Caco-2 (cell line): Measurements from ENCODE around the gene NDUFA12. TPM values are rescaled to one million over a fixed set of nuclear protein-coding genes. Genes with fewer than 3 reads are reported as not detected.

Experiments used
- BruUV-seq: library from RNA; stranded (reverse); fragments of 400-500 nt; replicated peaks from 2 replicates; lab custom pipeline; 2021; lab: Mats Ljungman, UMichigan
- CTCF ChIA-PET: fragments of 300-600 bp; sonication (Branson Sonifier 250); formaldehyde crosslinking; loops from one replicate; lab custom pipeline; 2022; ENCODE audit warnings: antibody characterized with exemption; lab: Charles Lee
- POLR2A ChIA-PET: fragments of 300-600 bp; sonication (Branson Sonifier 250); formaldehyde crosslinking; loops from one replicate; lab custom pipeline; 2022; ENCODE audit warnings: antibody characterized with exemption; lab: Charles Lee
- DNase-seq, 2 experiments: peaks; one replicate each; pipeline versions ENCODE4 v3.0.0 to v3.0.0-alpha.2; 2020 to 2022
- H3K27me3 ChIP-seq: replicated peaks from 2 replicates; pipeline ENCODE4 v1.6.0; 2011; ENCODE audit warnings: low read length; ENCODE audit not compliant: control insufficient read depth, insufficient read depth
- H3K36me3 ChIP-seq: 2 replicates; pipeline ENCODE4 v1.5.1; 2011; ENCODE audit warnings: low read length; ENCODE audit not compliant: control insufficient read depth, insufficient read depth
- H3K4me1 ChIP-seq: fragments of 250-450 bp; sonication (Bioruptor Pico); 2 replicates; pipeline ENCODE4 v1.5.1; 2020; ENCODE audit warnings: mild to moderate bottlenecking
- H3K4me3 ChIP-seq: 2 replicates; pipeline ENCODE4 v1.5.1; 2011; ENCODE audit warnings: low read depth, mild to moderate bottlenecking, control low read depth, low read length
- H3K9me3 ChIP-seq: fragments of 250-450 bp; sonication (Bioruptor Pico); 2 replicates; pipeline ENCODE4 v1.5.1; 2020; ENCODE audit warnings: mild to moderate bottlenecking, moderate library complexity
- H3K27ac Mint-ChIP-seq: one replicate; pipeline ENCODE4 v1.8.0; 2022; ENCODE audit warnings: mixed read lengths; ENCODE audit not compliant: unreplicated experiment
- H3K27me3 Mint-ChIP-seq: one replicate; pipeline ENCODE4 v1.8.0; 2022; ENCODE audit warnings: mixed read lengths; ENCODE audit not compliant: insufficient read depth, unreplicated experiment
- H3K36me3 Mint-ChIP-seq: one replicate; pipeline ENCODE4 v1.8.0; 2022; ENCODE audit warnings: mild to moderate bottlenecking, mixed read lengths; ENCODE audit not compliant: insufficient read depth, unreplicated experiment
- H3K4me1 Mint-ChIP-seq: one replicate; pipeline ENCODE4 v1.8.0; 2022; ENCODE audit warnings: low read depth, mixed read lengths; ENCODE audit not compliant: unreplicated experiment
- H3K4me3 Mint-ChIP-seq: one replicate; pipeline ENCODE4 v1.8.0; 2022; ENCODE audit warnings: mild to moderate bottlenecking, moderate library complexity, mixed read lengths; ENCODE audit not compliant: unreplicated experiment
- H3K9me3 Mint-ChIP-seq: one replicate; pipeline ENCODE4 v1.8.0; 2022; ENCODE audit warnings: mixed read lengths; ENCODE audit not compliant: unreplicated experiment
- CTCF ChIP-seq, 2 experiments: fragments of 200-600 bp in 1 of 2; IDR thresholded peaks; 1 replicate in 1 of 2; 2 replicates in 1 of 2; pipeline versions ENCODE4 v1.5.1 to v1.8.0; 2011 to 2022; ENCODE audit warnings: antibody characterized with exemption in 1 of 2, control low read depth in 1 of 2, inconsistent platforms in 1 of 2, low read depth in 1 of 2, low read length in 1 of 2, mild to moderate bottlenecking in 1 of 2, moderate library complexity in 1 of 2; ENCODE audit not compliant: insufficient read depth in 1 of 2, severe bottlenecking in 1 of 2, unreplicated experiment in 1 of 2
- intact Hi-C: fragments of 100-400 bp; cut with micrococcal nuclease; formaldehyde crosslinking; loops from one replicate; pipeline ENCODE4 v1.10.0; 2022; ENCODE audit not compliant: unreplicated experiment
- total RNA-seq: library from RNA; stranded (reverse); gene quantifications from 2 replicates; pipeline ENCODE4 v1.2.3, GENCODE V29; 2022

The NDUFA12 gene
- total RNA-seq, 1 experiment from 2014 or later, result 131 TPM

DNA sequence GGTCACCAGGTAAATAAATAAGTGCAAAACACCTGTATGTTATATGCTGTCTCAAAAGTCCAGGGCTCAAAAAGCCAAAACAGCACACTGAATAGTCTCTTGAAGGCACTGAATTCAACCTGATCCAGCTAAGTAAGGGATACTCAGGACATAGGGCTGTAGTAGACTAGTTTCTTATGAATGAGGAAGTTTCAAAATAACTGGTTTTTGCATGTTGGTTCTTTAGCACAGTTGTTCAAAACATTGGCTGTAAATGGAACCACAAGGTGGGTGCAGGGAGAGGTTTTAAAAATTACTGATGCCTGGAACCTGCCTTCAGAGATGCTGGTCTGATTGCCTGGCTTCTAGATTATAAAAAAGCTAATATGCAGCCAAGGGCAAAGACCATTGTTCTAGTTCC, 34.1 kb downstream of the NDUFA12 start:
- CTCF ChIA-PET, result no interaction called here
- intact Hi-C loops, result no loop called here
- Mint-ChIP-seq H3K4me1 (no peaks in the 10 kb centered on the region), H3K36me3 (no peaks in the 10 kb centered on the region), H3K27ac (no peak overlapping the region), H3K27me3 (no peaks in the 10 kb centered on the region), H3K9me3 (no peaks in the 10 kb centered on the region), H3K4me3 (no peak overlapping the region)
- DNase-seq, result no peak
- H3K4me3 ChIP-seq, result no peak overlapping the region
- H3K4me1 ChIP-seq, result no peaks in the 10 kb centered on the region
- no TSS peak for BruUV-seq
- TF ChIP-seq CTCF (IDR thresholded peaks at IDR 0.05; ENCODE audit: insufficient read depth in 1 of 2, low read depth in 1 of 2, low read length in 1 of 2, severe bottlenecking in 1 of 2, unreplicated experiment in 1 of 2), result no peak
- no peaks in the 10 kb centered on the region for H3K36me3 ChIP-seq
- POLR2A ChIA-PET, result no interaction called here
- no peaks in the 10 kb centered on the region for H3K9me3 ChIP-seq
- H3K27me3 ChIP-seq, result no peaks in the 10 kb centered on the region

DNA sequence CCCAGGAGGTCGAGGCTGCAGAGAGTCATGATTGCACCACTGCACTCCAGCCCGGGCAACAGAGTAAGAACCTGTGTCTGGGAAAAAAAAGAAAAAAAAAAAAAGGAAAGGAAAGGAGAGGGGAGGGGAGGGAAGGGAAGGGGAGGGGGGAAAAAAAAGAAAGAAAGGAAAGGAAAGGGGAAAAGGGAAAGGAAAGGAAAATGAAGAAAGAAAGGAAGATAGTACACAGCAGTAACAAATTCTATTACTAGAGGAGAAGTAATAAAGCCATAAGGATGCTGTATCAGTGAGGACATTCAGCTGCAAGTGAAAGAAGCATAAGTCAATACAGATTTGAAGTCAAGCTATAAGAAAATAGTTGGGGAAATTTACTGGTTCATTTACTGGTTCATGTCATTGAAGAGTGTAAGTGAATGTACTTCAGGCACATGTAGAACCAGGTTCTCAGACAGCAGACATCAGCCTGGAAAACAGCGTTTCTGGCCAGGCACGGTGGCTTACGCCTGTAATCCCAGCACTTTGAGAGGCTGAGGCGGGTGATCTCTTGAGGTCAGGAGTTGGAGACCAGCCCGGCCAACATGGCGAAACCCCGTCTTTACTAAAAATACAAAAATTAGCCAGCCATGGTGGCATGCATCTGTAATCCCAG, 37.4 kb downstream of the NDUFA12 start:
- no peaks in the 10 kb centered on the region for H3K36me3 ChIP-seq
- H3K27me3 Mint-ChIP-seq, result no peaks in the 10 kb centered on the region
- no peaks in the 10 kb centered on the region for H3K27me3 ChIP-seq
- no peak overlapping the region for H3K4me3 Mint-ChIP-seq
- intact Hi-C loops, result no loop called here
- ChIA-PET POLR2A (no interaction called here), CTCF (no interaction called here)
- no peak for DNase-seq
- H3K4me1 Mint-ChIP-seq, result no peaks in the 10 kb centered on the region
- TF ChIP-seq CTCF (IDR thresholded peaks at IDR 0.05; ENCODE audit: insufficient read depth in 1 of 2, low read depth in 1 of 2, low read length in 1 of 2, severe bottlenecking in 1 of 2, unreplicated experiment in 1 of 2), result no peak
- H3K27ac Mint-ChIP-seq, result no peak overlapping the region
- H3K4me3 ChIP-seq, result no peak overlapping the region
- no peaks in the 10 kb centered on the region for H3K9me3 Mint-ChIP-seq
- H3K9me3 ChIP-seq, result no peaks in the 10 kb centered on the region
- no TSS peak for BruUV-seq
- H3K4me1 ChIP-seq, result no peaks in the 10 kb centered on the region
- no peaks in the 10 kb centered on the region for H3K36me3 Mint-ChIP-seq

GRCh38 chr12:94963649-94964048, 39.8 kb downstream of the NDUFA12 start:
- no peaks in the 10 kb centered on the region for H3K4me1 Mint-ChIP-seq
- ChIA-PET POLR2A (no interaction called here), CTCF (interaction anchor here (0.7 kb wide), 1 partner anchor 51 kb away, joined by 6 read pairs; no protein-coding TSS in a partner anchor)
- no TSS peak for BruUV-seq
- intact Hi-C loops, result no loop called here
- Histone ChIP-seq H3K4me3 (no peak overlapping the region), H3K27me3 (no peaks in the 10 kb centered on the region), H3K4me1 (no peaks in the 10 kb centered on the region), H3K36me3 (no peaks in the 10 kb centered on the region), H3K9me3 (no peaks in the 10 kb centered on the region)
- H3K27me3 Mint-ChIP-seq, result no peaks in the 10 kb centered on the region
- H3K36me3 Mint-ChIP-seq, result no peaks in the 10 kb centered on the region
- no peak overlapping the region for H3K4me3 Mint-ChIP-seq
- no peak overlapping the region for H3K27ac Mint-ChIP-seq
- TF ChIP-seq CTCF (IDR thresholded peaks at IDR 0.05; ENCODE audit: insufficient read depth in 1 of 2, low read depth in 1 of 2, low read length in 1 of 2, severe bottlenecking in 1 of 2, unreplicated experiment in 1 of 2), result no peak
- no peaks in the 10 kb centered on the region for H3K9me3 Mint-ChIP-seq
- DNase-seq, result no peak
